ENCODE data around the gene FBXW5. TPM values are rescaled to one million over a fixed set of nuclear protein-coding genes. Genes with fewer than 3 reads are reported as not detected.

The FBXW5 gene
- total and polyA plus RNA-seq, 10 of the 15 experiments (the other 5 are each of a cell fraction or from before 2014, with no cell fraction given), result 0.21 to 97.3 (median 44.5) TPM

DNA sequence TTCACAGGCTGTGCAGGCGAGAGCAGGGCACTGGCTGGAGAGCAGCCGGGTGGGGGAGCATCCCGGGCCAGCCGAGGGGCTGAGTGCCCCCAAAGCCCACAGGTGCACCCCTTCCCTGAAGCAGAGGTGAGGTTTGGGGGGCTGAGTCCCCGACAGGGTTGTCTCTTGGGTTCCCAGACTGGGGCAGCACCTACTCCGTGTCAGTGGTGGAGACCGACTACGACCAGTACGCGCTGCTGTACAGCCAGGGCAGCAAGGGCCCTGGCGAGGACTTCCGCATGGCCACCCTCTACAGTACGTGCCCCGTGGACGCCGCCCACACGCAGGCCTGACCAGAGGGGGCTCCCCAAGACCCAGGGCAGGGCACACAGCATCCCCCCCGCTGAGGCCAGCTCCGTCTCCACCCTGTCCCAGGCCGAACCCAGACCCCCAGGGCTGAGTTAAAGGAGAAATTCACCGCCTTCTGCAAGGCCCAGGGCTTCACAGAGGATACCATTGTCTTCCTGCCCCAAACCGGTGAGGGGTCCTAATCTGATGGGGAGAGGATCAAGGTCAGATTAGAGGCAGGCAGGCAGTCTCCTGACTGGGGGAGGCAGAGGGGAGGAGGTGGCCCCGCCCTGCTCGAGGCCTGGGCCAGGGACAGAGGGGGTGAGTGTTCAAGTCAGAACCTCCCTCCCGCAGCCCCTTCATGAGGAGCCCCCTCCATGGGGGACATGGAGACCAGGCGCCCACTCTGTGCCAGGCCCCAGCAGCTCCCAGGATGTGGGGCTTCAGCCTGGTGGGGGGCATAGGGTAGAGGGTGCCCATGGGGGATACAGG lies 35.4 kb upstream of the FBXW5 start (continued):
- no peak for TF ChIP-seq RAD51 (IDR thresholded peaks at IDR 0.05)
- no peak for TF ChIP-seq SMAD1 (IDR thresholded peaks at IDR 0.05; ENCODE audit: low read depth, partially characterized antibody)
- no peak for TF ChIP-seq PAX5 (IDR thresholded peaks at IDR 0.05; ENCODE audit: borderline replicate concordance, low read depth, low read length)
- TF ChIP-seq, protein P1, sequence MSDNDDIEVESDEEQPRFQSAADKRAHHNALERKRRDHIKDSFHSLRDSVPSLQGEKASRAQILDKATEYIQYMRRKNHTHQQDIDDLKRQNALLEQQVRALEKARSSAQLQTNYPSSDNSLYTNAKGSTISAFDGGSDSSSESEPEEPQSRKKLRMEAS (IDR thresholded peaks at IDR 0.05; ENCODE audit: low read depth, low read length), result no peak
- no peak for TF ChIP-seq IRF4 (IDR thresholded peaks at IDR 0.05; ENCODE audit: low read depth, low read length)
- TF ChIP-seq, protein P2, sequence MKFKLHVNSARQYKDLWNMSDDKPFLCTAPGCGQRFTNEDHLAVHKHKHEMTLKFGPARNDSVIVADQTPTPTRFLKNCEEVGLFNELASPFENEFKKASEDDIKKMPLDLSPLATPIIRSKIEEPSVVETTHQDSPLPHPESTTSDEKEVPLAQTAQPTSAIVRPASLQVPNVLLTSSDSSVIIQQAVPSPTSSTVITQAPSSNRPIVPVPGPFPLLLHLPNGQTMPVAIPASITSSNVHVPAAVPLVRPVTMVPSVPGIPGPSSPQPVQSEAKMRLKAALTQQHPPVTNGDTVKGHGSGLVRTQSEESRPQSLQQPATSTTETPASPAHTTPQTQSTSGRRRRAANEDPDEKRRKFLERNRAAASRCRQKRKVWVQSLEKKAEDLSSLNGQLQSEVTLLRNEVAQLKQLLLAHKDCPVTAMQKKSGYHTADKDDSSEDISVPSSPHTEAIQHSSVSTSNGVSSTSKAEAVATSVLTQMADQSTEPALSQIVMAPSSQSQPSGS (IDR thresholded peaks at IDR 0.05; ENCODE audit: low read length), result no peak
- no peak for TF ChIP-seq TCF3 (IDR thresholded peaks at IDR 0.05; ENCODE audit: borderline replicate concordance, insufficient read depth, low read depth, low read length)
- TF ChIP-seq, protein P3, sequence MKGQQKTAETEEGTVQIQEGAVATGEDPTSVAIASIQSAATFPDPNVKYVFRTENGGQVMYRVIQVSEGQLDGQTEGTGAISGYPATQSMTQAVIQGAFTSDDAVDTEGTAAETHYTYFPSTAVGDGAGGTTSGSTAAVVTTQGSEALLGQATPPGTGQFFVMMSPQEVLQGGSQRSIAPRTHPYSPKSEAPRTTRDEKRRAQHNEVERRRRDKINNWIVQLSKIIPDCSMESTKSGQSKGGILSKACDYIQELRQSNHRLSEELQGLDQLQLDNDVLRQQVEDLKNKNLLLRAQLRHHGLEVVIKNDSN (IDR thresholded peaks at IDR 0.05; ENCODE audit: borderline replicate concordance, extremely low read length, insufficient read depth, low read depth, low read length), result no peak
- no peak for TF ChIP-seq MXI1 (IDR thresholded peaks at IDR 0.05; ENCODE audit: low read depth, low read length)
- no peak for TF ChIP-seq RBBP5 (conservative IDR thresholded peaks at IDR 0.05)
- no peak for TF ChIP-seq NR2F1 (conservative IDR thresholded peaks at IDR 0.05)
